Islet precursor cell (in vitro differentiated cells): ENCODE data around the gene PHF2.

Source experiments
- DNase-seq: peaks from one replicate; pipeline ENCODE4 v3.0.0-alpha.2; 2018

PHF2 gene

GRCh38 chr9:93603011-93603410 is 26.6 kb downstream of the PHF2 start:
- DNase-seq: no peak

GRCh38 chr9:93603906-93604326 is 27.5 kb downstream of the PHF2 start:
- DNase-seq: peak; percentile 23

GRCh38 chr9:93606187-93606586 is 29.8 kb downstream of the PHF2 start:
- peak; percentile 7 for DNase-seq

- DNase-seq: no peak
These were observed 33.8 kb downstream of the PHF2 start for GRCh38 chr9:93610206-93610605.

GRCh38 chr9:93612052-93612795 is 35.8 kb downstream of the PHF2 start:
- no peak for DNase-seq

GRCh38 chr9:93612796-93613154 is 36.4 kb downstream of the PHF2 start:
- DNase-seq: peak; percentile 44

GRCh38 chr9:93613174-93613573 is 36.8 kb downstream of the PHF2 start:
- DNase-seq: no peak

- DNase-seq: no peak
These were observed 37.4 kb downstream of the PHF2 start for GRCh38 chr9:93613791-93614190.

GRCh38 chr9:93614830-93615468 is 38.6 kb downstream of the PHF2 start:
- no peak for DNase-seq

GRCh38 chr9:93616044-93616443 is 39.7 kb downstream of the PHF2 start:
- DNase-seq: no peak

- DNase-seq: no peak
These were observed 40.9 kb downstream of the PHF2 start for GRCh38 chr9:93617273-93617672.

GRCh38 chr9:93619272-93619775 is 42.9 kb downstream of the PHF2 start:
- DNase-seq: no peak

- DNase-seq: peak; percentile 84
These were observed 43.7 kb downstream of the PHF2 start for GRCh38 chr9:93620041-93620506.

GRCh38 chr9:93620881-93621820 is 44.8 kb downstream of the PHF2 start:
- no peak for DNase-seq

- DNase-seq: no peak
These were observed 45.5 kb downstream of the PHF2 start for GRCh38 chr9:93621922-93622321.

GRCh38 chr9:93622691-93623090 is 46.3 kb downstream of the PHF2 start:
- no peak for DNase-seq

- DNase-seq: no peak
These were observed 47.4 kb downstream of the PHF2 start for GRCh38 chr9:93623753-93624152.

GRCh38 chr9:93624431-93624834 is 48.0 kb downstream of the PHF2 start:
- no peak for DNase-seq

GRCh38 chr9:93624977-93625376 is 48.6 kb downstream of the PHF2 start:
- no peak for DNase-seq

GRCh38 chr9:93629920-93630319 is 53.5 kb downstream of the PHF2 start:
- no peak for DNase-seq

- peak; percentile 48 for DNase-seq
These were observed 54.5 kb downstream of the PHF2 start for GRCh38 chr9:93630806-93631411.

- DNase-seq: peak; percentile 42
These were observed 57.3 kb downstream of the PHF2 start for GRCh38 chr9:93633492-93634221.
